ENCODE measurements around the gene FANCI.

Gene FANCI

GRCh38 chr15:89303986-89304385 is 60.2 kb downstream of the FANCI start:
- TF ChIP-seq TAF1 (IDR thresholded peaks at IDR 0.05; ENCODE audit: borderline replicate concordance, insufficient read depth, low read length): no peak
- TF ChIP-seq, protein P1, sequence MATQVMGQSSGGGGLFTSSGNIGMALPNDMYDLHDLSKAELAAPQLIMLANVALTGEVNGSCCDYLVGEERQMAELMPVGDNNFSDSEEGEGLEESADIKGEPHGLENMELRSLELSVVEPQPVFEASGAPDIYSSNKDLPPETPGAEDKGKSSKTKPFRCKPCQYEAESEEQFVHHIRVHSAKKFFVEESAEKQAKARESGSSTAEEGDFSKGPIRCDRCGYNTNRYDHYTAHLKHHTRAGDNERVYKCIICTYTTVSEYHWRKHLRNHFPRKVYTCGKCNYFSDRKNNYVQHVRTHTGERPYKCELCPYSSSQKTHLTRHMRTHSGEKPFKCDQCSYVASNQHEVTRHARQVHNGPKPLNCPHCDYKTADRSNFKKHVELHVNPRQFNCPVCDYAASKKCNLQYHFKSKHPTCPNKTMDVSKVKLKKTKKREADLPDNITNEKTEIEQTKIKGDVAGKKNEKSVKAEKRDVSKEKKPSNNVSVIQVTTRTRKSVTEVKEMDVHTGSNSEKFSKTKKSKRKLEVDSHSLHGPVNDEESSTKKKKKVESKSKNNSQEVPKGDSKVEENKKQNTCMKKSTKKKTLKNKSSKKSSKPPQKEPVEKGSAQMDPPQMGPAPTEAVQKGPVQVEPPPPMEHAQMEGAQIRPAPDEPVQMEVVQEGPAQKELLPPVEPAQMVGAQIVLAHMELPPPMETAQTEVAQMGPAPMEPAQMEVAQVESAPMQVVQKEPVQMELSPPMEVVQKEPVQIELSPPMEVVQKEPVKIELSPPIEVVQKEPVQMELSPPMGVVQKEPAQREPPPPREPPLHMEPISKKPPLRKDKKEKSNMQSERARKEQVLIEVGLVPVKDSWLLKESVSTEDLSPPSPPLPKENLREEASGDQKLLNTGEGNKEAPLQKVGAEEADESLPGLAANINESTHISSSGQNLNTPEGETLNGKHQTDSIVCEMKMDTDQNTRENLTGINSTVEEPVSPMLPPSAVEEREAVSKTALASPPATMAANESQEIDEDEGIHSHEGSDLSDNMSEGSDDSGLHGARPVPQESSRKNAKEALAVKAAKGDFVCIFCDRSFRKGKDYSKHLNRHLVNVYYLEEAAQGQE (IDR thresholded peaks at IDR 0.05; ENCODE audit: insufficient read depth in 1 of 2, low read depth in 2 of 2, low read length in 2 of 2): no peak
- TF ChIP-seq FOXP2 (optimal IDR thresholded peaks at IDR 0.05; ENCODE audit: borderline replicate concordance, extremely low read depth, extremely low read length, insufficient read depth): no peak
- TF ChIP-seq SIN3A (IDR thresholded peaks at IDR 0.05; ENCODE audit: borderline replicate concordance, insufficient read depth, low read length): no peak
- no peak for TF ChIP-seq POLR2AphosphoS5 (IDR thresholded peaks at IDR 0.05; ENCODE audit: low read depth, low read length)

- TF ChIP-seq, protein P1 (IDR thresholded peaks at IDR 0.05; ENCODE audit: insufficient read depth in 1 of 2, low read depth in 2 of 2, low read length in 2 of 2): no peak
- TF ChIP-seq TAF1 (IDR thresholded peaks at IDR 0.05; ENCODE audit: borderline replicate concordance, insufficient read depth, low read length) (no peak), POLR2AphosphoS5 (IDR thresholded peaks at IDR 0.05; ENCODE audit: low read depth, low read length) (no peak), SIN3A (IDR thresholded peaks at IDR 0.05; ENCODE audit: borderline replicate concordance, insufficient read depth, low read length) (no peak), FOXP2 (optimal IDR thresholded peaks at IDR 0.05; ENCODE audit: borderline replicate concordance, extremely low read depth, extremely low read length, insufficient read depth) (no peak)
Observed at GRCh38 chr15:89305395-89305794, 61.6 kb downstream of the FANCI start.

- TF ChIP-seq SIN3A (IDR thresholded peaks at IDR 0.05; ENCODE audit: borderline replicate concordance, insufficient read depth, low read length) (no peak), FOXP2 (optimal IDR thresholded peaks at IDR 0.05; ENCODE audit: borderline replicate concordance, extremely low read depth, extremely low read length, insufficient read depth) (no peak), TAF1 (IDR thresholded peaks at IDR 0.05; ENCODE audit: borderline replicate concordance, insufficient read depth, low read length) (no peak), POLR2AphosphoS5 (IDR thresholded peaks at IDR 0.05; ENCODE audit: low read depth, low read length) (no peak)
- TF ChIP-seq, protein P1 (IDR thresholded peaks at IDR 0.05; ENCODE audit: insufficient read depth in 1 of 2, low read depth in 2 of 2, low read length in 2 of 2): no peak
Observed at GRCh38 chr15:89307046-89307587, 63.3 kb downstream of the FANCI start.

DNA sequence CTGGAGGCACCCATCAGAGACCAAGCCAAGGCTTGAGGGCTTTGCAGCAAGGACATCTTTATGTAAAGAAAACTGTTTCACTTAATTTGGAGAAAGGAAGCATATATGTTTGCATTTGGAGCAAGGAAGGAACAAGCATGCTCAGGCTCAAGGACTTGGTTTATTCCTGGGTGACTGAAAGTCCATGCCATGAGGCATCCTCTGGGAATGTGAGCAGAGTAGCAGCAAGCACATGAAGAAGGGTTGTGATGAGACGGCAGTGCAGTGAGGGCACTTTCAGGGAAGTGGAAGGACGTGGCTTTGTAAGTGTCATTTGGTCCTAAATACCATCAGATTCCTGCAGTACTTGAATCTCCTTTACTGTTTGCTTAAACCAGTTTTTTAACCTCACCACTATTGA is 64.0 kb downstream of the FANCI start:
- TF ChIP-seq POLR2AphosphoS5 (IDR thresholded peaks at IDR 0.05; ENCODE audit: low read depth, low read length) (no peak), TAF1 (IDR thresholded peaks at IDR 0.05; ENCODE audit: borderline replicate concordance, insufficient read depth, low read length) (no peak), FOXP2 (optimal IDR thresholded peaks at IDR 0.05; ENCODE audit: borderline replicate concordance, extremely low read depth, extremely low read length, insufficient read depth) (no peak), SIN3A (IDR thresholded peaks at IDR 0.05; ENCODE audit: borderline replicate concordance, insufficient read depth, low read length) (no peak)
- TF ChIP-seq, protein P1 (IDR thresholded peaks at IDR 0.05; ENCODE audit: insufficient read depth in 1 of 2, low read depth in 2 of 2, low read length in 2 of 2): no peak
